DOHH2 (cell line): ENCODE measurements around the gene CELF5.
"Not testable (repeated sequence)": the region's sequence is repeated elsewhere in the genome, so short reads cannot be mapped to it uniquely, and the experiment has no call there.

Experiments
- H3F3A ChIP-seq: fragments of 200-600 bp; sonication (generic), shearing (Covaris generic); 2 replicates; pipeline ENCODE4 v1.6.0; 2016; ENCODE audit warnings: antibody characterized with exemption, mild to moderate bottlenecking; ENCODE audit not compliant: control insufficient read depth, insufficient read depth
- H3K27ac ChIP-seq: fragments of 200-600 bp; sonication (generic); 2 replicates; pipeline ENCODE4 v1.5.1; 2014; ENCODE audit warnings: low read depth, mild to moderate bottlenecking, low read length, moderate library complexity
- H3K27me3 ChIP-seq: fragments of 200-600 bp; sonication (generic); 2 replicates; pipeline ENCODE4 v1.6.1; 2014; ENCODE audit warnings: mild to moderate bottlenecking, low read length, mixed read lengths; ENCODE audit not compliant: control insufficient read depth
- H3K36me3 ChIP-seq: fragments of 200-600 bp; sonication (generic); 2 replicates; pipeline ENCODE4 v1.6.1; 2014; ENCODE audit warnings: mild to moderate bottlenecking, low read length, moderate library complexity, mixed read lengths; ENCODE audit not compliant: control insufficient read depth
- H3K4me1 ChIP-seq: fragments of 200-600 bp; sonication (generic); 2 replicates; pipeline ENCODE4 v1.6.1; 2014; ENCODE audit warnings: mild to moderate bottlenecking, low read length, mixed read lengths; ENCODE audit not compliant: control insufficient read depth
- H3K4me2 ChIP-seq: fragments of 200-600 bp; sonication (generic); 2 replicates; pipeline ENCODE4 v1.6.0; 2014; ENCODE audit warnings: mild to moderate bottlenecking, low read length, moderate library complexity
- H3K4me3 ChIP-seq: fragments of 200-600 bp; sonication (generic); 2 replicates; pipeline ENCODE4 v1.5.1; 2014; ENCODE audit warnings: mild to moderate bottlenecking, low read length, mixed read lengths
- H3K79me2 ChIP-seq: fragments of 200-600 bp; sonication (generic); 2 replicates; pipeline ENCODE4 v1.6.1; 2014; ENCODE audit warnings: mild to moderate bottlenecking, low read length, mixed read lengths; ENCODE audit not compliant: control insufficient read depth
- H3K9me2 ChIP-seq: fragments of 200-600 bp; sonication (generic); replicated peaks from 2 replicates; pipeline ENCODE4 v1.6.1; 2014; ENCODE audit warnings: mild to moderate bottlenecking, low read length, mixed read lengths; ENCODE audit not compliant: control insufficient read depth
- H3K9me3 ChIP-seq: fragments of 200-600 bp; sonication (generic); 2 replicates; pipeline ENCODE4 v1.6.1; 2014; ENCODE audit warnings: antibody characterized with exemption, low read length, mixed read lengths; ENCODE audit not compliant: control insufficient read depth, insufficient read depth
- H4K20me1 ChIP-seq: fragments of 200-600 bp; sonication (generic); 2 replicates; pipeline ENCODE4 v1.6.0; 2014; ENCODE audit warnings: low read depth, mild to moderate bottlenecking, antibody characterized with exemption, low read length, moderate library complexity; ENCODE audit not compliant: control insufficient read depth, insufficient read depth
- EZH2phosphoT487 ChIP-seq: fragments of 200-600 bp; sonication (generic); IDR thresholded peaks from 2 replicates; pipeline ENCODE4 v1.6.1; 2017; ENCODE audit warnings: borderline replicate concordance, mild to moderate bottlenecking, antibody characterized with exemption, low read length, moderate library complexity, mixed read lengths
- TF ChIP-seq, protein P1 (sequence below): fragments of 200-600 bp; sonication (generic); IDR thresholded peaks from one replicate; pipeline ENCODE4 v1.5.1; 2014; ENCODE audit warnings: antibody characterized with exemption, mild to moderate bottlenecking, low read depth, low read length; ENCODE audit not compliant: poor library complexity, severe bottlenecking

The CELF5 gene

DNA sequence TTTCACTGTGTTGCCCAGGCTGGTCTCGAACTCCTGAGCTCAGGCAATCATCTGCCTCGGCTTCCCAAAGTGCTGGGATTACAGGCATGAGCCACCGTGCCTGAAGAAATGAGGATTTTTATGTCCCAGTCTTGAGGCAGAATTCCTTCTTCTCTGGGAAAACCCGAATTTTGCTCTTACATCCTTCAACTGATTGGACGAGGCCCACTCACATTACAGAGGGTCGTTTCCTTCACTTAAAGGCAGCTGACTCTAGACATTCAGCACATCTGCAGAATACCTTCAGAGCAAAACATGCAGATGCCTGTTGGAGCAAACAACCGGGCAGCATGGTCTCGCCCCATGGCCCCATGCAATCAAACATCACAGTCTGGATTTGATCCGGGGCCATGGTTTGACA is 105.6 kb downstream of the CELF5 start:
- Histone ChIP-seq H3K9me3 (no peaks in the 10 kb centered on the region), H3K4me3 (no peak overlapping the region), H4K20me1 (no peaks in the 10 kb centered on the region), H3F3A (no peaks in the 10 kb centered on the region), H3K27me3 (peaks cover 4% of the 10 kb centered on the region; the same call in 1 of the 2 replicates), H3K27ac (no peak overlapping the region), H3K4me1 (no peaks in the 10 kb centered on the region), H3K4me2 (no peak overlapping the region), H3K79me2 (no peaks in the 10 kb centered on the region), H3K9me2 (no peaks in the 10 kb centered on the region), H3K36me3 (no peaks in the 10 kb centered on the region)
- no peak for TF ChIP-seq EZH2phosphoT487
- TF ChIP-seq, protein P1, sequence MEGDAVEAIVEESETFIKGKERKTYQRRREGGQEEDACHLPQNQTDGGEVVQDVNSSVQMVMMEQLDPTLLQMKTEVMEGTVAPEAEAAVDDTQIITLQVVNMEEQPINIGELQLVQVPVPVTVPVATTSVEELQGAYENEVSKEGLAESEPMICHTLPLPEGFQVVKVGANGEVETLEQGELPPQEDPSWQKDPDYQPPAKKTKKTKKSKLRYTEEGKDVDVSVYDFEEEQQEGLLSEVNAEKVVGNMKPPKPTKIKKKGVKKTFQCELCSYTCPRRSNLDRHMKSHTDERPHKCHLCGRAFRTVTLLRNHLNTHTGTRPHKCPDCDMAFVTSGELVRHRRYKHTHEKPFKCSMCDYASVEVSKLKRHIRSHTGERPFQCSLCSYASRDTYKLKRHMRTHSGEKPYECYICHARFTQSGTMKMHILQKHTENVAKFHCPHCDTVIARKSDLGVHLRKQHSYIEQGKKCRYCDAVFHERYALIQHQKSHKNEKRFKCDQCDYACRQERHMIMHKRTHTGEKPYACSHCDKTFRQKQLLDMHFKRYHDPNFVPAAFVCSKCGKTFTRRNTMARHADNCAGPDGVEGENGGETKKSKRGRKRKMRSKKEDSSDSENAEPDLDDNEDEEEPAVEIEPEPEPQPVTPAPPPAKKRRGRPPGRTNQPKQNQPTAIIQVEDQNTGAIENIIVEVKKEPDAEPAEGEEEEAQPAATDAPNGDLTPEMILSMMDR, result no peak

DNA sequence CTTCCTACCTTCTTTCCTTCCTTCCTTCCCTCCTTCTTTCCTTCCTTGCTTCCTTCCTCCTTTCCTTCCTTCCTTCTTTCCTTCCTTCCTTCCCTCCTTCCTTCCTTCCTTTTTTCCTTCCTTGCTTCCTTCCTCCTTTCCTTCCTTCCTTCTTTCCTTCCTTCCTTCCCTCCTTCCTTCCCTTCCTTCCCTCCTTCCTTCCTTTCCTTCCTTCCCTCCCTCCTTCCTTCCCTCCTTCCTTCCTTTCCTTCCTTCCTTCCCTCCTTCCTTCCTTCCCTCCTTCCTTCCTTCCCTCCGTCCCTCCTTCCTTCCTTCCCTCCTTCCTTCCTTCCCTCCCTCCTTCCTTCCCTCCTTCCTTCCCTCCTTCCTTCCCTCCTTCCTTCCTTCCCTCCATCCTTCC is 107.8 kb downstream of the CELF5 start:
- H3K36me3 ChIP-seq, H3K4me2 ChIP-seq, H3K27ac ChIP-seq, H3K79me2 ChIP-seq, H3K4me1 ChIP-seq, H3K9me3 ChIP-seq, H4K20me1 ChIP-seq, H3F3A ChIP-seq, H3K27me3 ChIP-seq, H3K9me2 ChIP-seq, H3K4me3 ChIP-seq: not testable (repeated sequence)

DNA sequence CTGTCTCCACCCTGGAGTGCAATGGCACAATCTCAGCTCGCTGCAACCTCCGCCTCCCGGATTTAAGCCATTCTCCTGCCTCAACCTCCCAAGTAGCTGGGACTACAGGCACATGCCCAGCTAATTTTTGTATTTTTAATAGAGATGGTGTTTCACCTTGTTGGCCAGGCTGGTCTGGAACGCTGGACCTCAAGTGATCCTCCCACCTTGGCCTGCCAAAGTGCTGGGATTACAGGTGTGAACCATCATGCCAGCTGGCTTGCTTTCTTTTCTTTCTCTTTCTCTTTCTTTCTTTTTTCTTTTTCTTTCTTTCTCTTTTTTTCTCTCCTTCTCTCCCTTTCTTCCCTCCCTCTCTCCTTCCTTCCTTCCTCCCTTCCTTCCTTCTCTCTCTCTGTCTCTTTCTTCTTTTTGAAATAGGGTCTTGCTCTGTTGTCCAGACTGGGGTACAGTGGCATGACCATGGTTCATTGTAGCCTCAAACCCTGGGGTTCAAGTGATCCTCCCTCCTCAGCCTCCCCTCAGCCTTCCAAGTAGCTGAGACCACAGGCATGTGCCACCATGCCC is 108.6 kb downstream of the CELF5 start:
- Histone ChIP-seq H3K27me3 (peaks cover 4% of the 10 kb centered on the region; the same call in 1 of the 2 replicates), H3K9me3 (no peaks in the 10 kb centered on the region), H3F3A (no peaks in the 10 kb centered on the region), H3K36me3 (no peaks in the 10 kb centered on the region), H3K4me2 (no peak overlapping the region), H3K4me3 (no peak overlapping the region), H4K20me1 (no peaks in the 10 kb centered on the region), H3K79me2 (no peaks in the 10 kb centered on the region), H3K4me1 (no peaks in the 10 kb centered on the region), H3K9me2 (no peaks in the 10 kb centered on the region), H3K27ac (no peak overlapping the region)
- TF ChIP-seq, protein P1, result no peak
- TF ChIP-seq EZH2phosphoT487, result no peak

DNA sequence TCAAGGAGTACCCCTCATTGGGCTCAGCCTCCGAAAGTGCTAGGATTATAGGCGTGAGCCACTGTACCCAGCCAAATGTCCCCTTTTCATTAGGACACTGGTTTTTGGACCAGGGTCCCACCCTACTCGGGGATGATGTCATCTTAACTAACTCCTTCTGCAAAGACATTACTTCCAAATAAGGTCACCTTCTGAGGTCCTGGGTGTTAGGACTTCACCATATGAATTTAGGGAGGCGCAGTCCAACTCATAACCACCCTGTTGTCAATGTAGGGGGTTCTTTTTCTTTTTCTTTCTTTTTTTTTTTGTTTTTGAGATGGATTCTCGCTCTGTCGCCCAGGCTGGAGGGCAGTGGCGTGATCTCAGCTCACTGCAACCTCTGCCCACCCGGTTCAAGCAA is 109.2 kb downstream of the CELF5 start:
- H4K20me1 ChIP-seq, result no peaks in the 10 kb centered on the region
- H3K36me3 ChIP-seq, result no peaks in the 10 kb centered on the region
- no peak for TF ChIP-seq EZH2phosphoT487
- TF ChIP-seq, protein P1, result no peak
- H3K27me3 ChIP-seq, result peaks cover 4% of the 10 kb centered on the region; the same call in 1 of the 2 replicates
- H3K4me1 ChIP-seq, result no peaks in the 10 kb centered on the region
- no peaks in the 10 kb centered on the region for H3K9me3 ChIP-seq
- H3K4me2 ChIP-seq, result no peak overlapping the region
- no peaks in the 10 kb centered on the region for H3K9me2 ChIP-seq
- H3K27ac ChIP-seq, result no peak overlapping the region
- no peak overlapping the region for H3K4me3 ChIP-seq
- H3K79me2 ChIP-seq, result no peaks in the 10 kb centered on the region
- no peaks in the 10 kb centered on the region for H3F3A ChIP-seq

DNA sequence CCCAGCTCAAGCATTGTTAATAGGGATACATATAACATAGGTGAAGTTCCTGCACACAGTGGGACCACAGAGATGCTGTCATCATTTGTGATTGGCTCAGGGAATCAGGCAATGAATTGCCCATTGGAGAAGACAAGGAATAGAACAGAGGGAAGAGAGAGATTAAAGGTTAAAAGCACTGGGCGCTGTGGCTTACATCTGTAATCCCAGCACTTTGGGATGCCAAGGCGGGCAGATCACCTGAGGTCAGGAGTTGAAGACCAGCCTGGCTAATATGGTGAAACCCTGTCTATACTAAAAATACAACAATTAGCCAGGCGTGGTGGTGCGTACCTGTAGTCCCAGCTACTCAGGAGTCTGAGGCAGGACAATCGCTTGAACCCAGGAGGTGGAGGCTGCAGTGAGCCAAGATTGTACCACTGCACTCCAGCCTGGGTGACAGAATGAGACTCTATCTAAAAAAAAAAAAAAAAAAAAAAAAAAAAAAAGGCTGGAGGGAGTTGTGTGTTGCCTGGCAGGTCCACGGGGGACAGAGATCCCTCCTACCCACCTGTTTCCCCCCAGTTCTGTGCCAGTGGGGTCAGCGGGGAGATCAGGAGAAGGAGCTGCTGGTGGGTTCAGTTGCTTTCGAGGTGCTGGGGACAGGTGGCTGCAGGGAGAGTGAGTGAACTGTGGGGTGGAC is 110.4 kb downstream of the CELF5 start:
- not testable (repeated sequence) for H3K36me3 ChIP-seq, H3K9me2 ChIP-seq, H4K20me1 ChIP-seq, H3K4me3 ChIP-seq, H3K27me3 ChIP-seq, H3K27ac ChIP-seq, H3K9me3 ChIP-seq, H3K4me1 ChIP-seq, H3K79me2 ChIP-seq, H3F3A ChIP-seq, H3K4me2 ChIP-seq
